Activated CD4-positive, CD25-positive, alpha-beta regulatory T cell treated with anti-CD3 and anti-CD28 coated beads, Interleukin-2, amount 50 U/mL, for 16 hours (primary cell): Measurements from ENCODE around the gene SLC35B2.

ENCODE experiments used
- DNase-seq: peaks from one replicate; pipeline ENCODE4 v3.0.0-alpha.2; 2020; ENCODE audit warnings: low read depth, low spot score

SLC35B2 gene

GRCh38 chr6:44267252-44267651 is 9.9 kb upstream of the SLC35B2 start:
- no peak for DNase-seq

GRCh38 chr6:44266347-44266746 is 9.0 kb upstream of the SLC35B2 start:
- DNase-seq, result no peak

GRCh38 chr6:44265722-44266233 is 8.4 kb upstream of the SLC35B2 start:
- no peak for DNase-seq

- DNase-seq, result peak; percentile 92
These were observed 7.8 kb upstream of the SLC35B2 start, which contains the start of gene NFKBIE for GRCh38 chr6:44265007-44265721. Gene NFKBIE (minus strand): TSS chr6:44265551. CDS start chr6:44265346, 205 bp downstream.

- no peak for DNase-seq
These were observed 7.1 kb upstream of the SLC35B2 start for GRCh38 chr6:44264154-44265006.

- no peak for DNase-seq
These were observed 6.2 kb upstream of the SLC35B2 start for GRCh38 chr6:44263354-44264100.

- no peak for DNase-seq
These were observed 5.4 kb upstream of the SLC35B2 start for GRCh38 chr6:44262467-44263353.

- no peak for DNase-seq
These were observed 4.3 kb upstream of the SLC35B2 start for GRCh38 chr6:44261581-44261980.

- DNase-seq, result no peak
These were observed 3.3 kb upstream of the SLC35B2 start for GRCh38 chr6:44260451-44261297.

GRCh38 chr6:44260011-44260410 is 2.7 kb upstream of the SLC35B2 start:
- no peak for DNase-seq

- DNase-seq, result no peak
These were observed 1.6 kb upstream of the SLC35B2 start for GRCh38 chr6:44258921-44259320.

- DNase-seq, result no peak
These were observed 1.1 kb upstream of the SLC35B2 start for GRCh38 chr6:44258325-44258863.

GRCh38 chr6:44257753-44258324 is 511 bp upstream of the SLC35B2 start:
- DNase-seq, result no peak

- DNase-seq, result no peak
These were observed 628 bp downstream of the SLC35B2 start for GRCh38 chr6:44256775-44257024.

- no peak for DNase-seq
These were observed 1.2 kb downstream of the SLC35B2 start for GRCh38 chr6:44255871-44256774.

- DNase-seq, result no peak
These were observed 2.1 kb downstream of the SLC35B2 start for GRCh38 chr6:44255105-44255808.

GRCh38 chr6:44254191-44255104 is 2.9 kb downstream of the SLC35B2 start:
- DNase-seq, result no peak
